ENCODE measurements around the gene RBAK. TPM values are rescaled to one million over a fixed set of nuclear protein-coding genes. Genes with fewer than 3 reads are reported as not detected.
A peak's percentile ranks its signal among the peaks of the same experiment; 100 is the strongest.

The RBAK gene
- total RNA-seq, 2 experiments from 2014 or later = 11.0 to 12.4 TPM

DNA sequence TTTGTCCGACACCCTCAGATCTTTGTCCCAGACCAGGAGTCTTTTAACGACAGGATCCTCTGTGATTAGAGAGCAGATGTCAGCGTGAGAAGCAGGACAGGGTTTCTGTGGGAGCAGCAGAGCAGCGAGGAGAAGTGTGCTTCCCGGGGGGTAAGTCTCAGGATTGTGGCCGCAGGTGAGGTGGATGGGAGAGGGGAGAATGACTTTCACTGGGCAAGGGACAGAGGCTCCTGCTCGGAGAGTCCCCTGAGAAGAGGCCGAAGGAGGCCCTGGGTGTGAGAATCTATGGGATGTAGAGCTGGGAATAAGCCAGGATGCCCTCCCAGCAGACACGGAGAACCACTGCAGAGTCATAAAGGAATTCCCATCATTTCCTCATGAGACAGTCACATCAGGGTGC lies 10.4 kb upstream of the RBAK start:
- H3K27ac Mint-ChIP-seq = no peak overlapping the region
- DNase-seq (no peak), ATAC-seq (ENCODE audit: poor library complexity) (no peak)
- TF ChIP-seq, protein P1, sequence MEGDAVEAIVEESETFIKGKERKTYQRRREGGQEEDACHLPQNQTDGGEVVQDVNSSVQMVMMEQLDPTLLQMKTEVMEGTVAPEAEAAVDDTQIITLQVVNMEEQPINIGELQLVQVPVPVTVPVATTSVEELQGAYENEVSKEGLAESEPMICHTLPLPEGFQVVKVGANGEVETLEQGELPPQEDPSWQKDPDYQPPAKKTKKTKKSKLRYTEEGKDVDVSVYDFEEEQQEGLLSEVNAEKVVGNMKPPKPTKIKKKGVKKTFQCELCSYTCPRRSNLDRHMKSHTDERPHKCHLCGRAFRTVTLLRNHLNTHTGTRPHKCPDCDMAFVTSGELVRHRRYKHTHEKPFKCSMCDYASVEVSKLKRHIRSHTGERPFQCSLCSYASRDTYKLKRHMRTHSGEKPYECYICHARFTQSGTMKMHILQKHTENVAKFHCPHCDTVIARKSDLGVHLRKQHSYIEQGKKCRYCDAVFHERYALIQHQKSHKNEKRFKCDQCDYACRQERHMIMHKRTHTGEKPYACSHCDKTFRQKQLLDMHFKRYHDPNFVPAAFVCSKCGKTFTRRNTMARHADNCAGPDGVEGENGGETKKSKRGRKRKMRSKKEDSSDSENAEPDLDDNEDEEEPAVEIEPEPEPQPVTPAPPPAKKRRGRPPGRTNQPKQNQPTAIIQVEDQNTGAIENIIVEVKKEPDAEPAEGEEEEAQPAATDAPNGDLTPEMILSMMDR (IDR thresholded peaks at IDR 0.05) = no peak
- H3K4me3 Mint-ChIP-seq = no peak overlapping the region
- peaks cover 4% of the 10 kb centered on the region for H3K36me3 Mint-ChIP-seq (ENCODE audit: low read depth)
- no peaks in the 10 kb centered on the region for H3K4me1 Mint-ChIP-seq (ENCODE audit: low read depth)
- H3K36me3 ChIP-seq (ENCODE audit: insufficient read depth, low read length) = no peaks in the 10 kb centered on the region
- no peaks in the 10 kb centered on the region for H3K27me3 ChIP-seq (ENCODE audit: control insufficient read depth in 1 of 2, insufficient read depth in 2 of 2, low read length in 2 of 2)
- intact Hi-C loops (cut with DNase I, micrococcal nuclease) = no loop called here
- no peaks in the 10 kb centered on the region for H3K4me1 ChIP-seq (ENCODE audit: insufficient read depth, low read length)
- no peak overlapping the region for H3K27ac ChIP-seq (ENCODE audit: low read depth in 1 of 2, low read length in 2 of 2)
- no peaks in the 10 kb centered on the region for H3K9me3 Mint-ChIP-seq
- H3K9me3 ChIP-seq (ENCODE audit: control insufficient read depth in 1 of 2, insufficient read depth in 1 of 2, low read length in 2 of 2) = no peaks in the 10 kb centered on the region
- ChIA-PET POLR2A (no interaction called here), CTCF (no interaction called here)
- no peaks in the 10 kb centered on the region for H3K27me3 Mint-ChIP-seq
- H3K4me3 ChIP-seq (ENCODE audit: low read length) = no peak overlapping the region

DNA sequence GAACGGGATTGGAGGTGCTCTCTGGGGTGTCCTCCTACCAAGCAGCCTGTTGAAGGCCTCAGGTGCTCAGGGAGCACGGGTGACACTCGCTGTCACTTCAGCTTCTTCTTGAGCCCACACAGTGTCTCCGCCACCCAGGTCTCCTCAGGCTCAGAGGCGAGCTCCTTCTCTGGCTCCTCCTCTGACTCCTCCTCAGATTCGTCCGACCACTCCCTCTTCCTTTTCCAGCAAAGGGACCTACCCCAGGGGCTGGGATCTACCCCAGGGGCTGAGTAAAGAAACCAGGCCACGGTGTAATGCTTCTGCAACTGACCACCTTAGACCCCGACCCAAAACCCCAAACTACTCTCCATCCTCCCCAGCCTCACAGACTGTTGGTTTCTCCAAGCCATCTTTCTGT lies 9.2 kb upstream of the RBAK start:
- DNase-seq (no peak), ATAC-seq (ENCODE audit: poor library complexity) (no peak)
- Mint-ChIP-seq H3K27ac (no peak overlapping the region), H3K4me3 (no peak overlapping the region), H3K9me3 (no peaks in the 10 kb centered on the region), H3K36me3 (ENCODE audit: low read depth) (no peaks in the 10 kb centered on the region), H3K4me1 (ENCODE audit: low read depth) (peaks cover 6% of the 10 kb centered on the region), H3K27me3 (no peaks in the 10 kb centered on the region)
- Histone ChIP-seq H3K9me3 (ENCODE audit: control insufficient read depth in 1 of 2, insufficient read depth in 1 of 2, low read length in 2 of 2) (no peaks in the 10 kb centered on the region), H3K4me1 (ENCODE audit: insufficient read depth, low read length) (peaks cover 7% of the 10 kb centered on the region), H3K27ac (ENCODE audit: low read depth in 1 of 2, low read length in 2 of 2) (no peak overlapping the region), H3K36me3 (ENCODE audit: insufficient read depth, low read length) (no peaks in the 10 kb centered on the region), H3K27me3 (ENCODE audit: control insufficient read depth in 1 of 2, insufficient read depth in 2 of 2, low read length in 2 of 2) (no peaks in the 10 kb centered on the region), H3K4me3 (ENCODE audit: low read length) (no peak overlapping the region)
- POLR2A ChIA-PET = no interaction called here
- TF ChIP-seq, protein P1 (IDR thresholded peaks at IDR 0.05) = no peak
- CTCF ChIA-PET = no interaction called here
- intact Hi-C loops (cut with DNase I, micrococcal nuclease) = no loop called here

- Histone ChIP-seq H3K36me3 (ENCODE audit: insufficient read depth, low read length) (no peaks in the 10 kb centered on the region), H3K27me3 (ENCODE audit: control insufficient read depth in 1 of 2, insufficient read depth in 2 of 2, low read length in 2 of 2) (no peaks in the 10 kb centered on the region), H3K4me1 (ENCODE audit: insufficient read depth, low read length) (peaks cover 15% of the 10 kb centered on the region), H3K4me3 (ENCODE audit: low read length) (no peak overlapping the region), H3K27ac (ENCODE audit: low read depth in 1 of 2, low read length in 2 of 2) (no peak overlapping the region), H3K9me3 (ENCODE audit: control insufficient read depth in 1 of 2, insufficient read depth in 1 of 2, low read length in 2 of 2) (no peaks in the 10 kb centered on the region)
- peaks cover 7% of the 10 kb centered on the region for H3K36me3 Mint-ChIP-seq (ENCODE audit: low read depth)
- TF ChIP-seq, protein P1 (IDR thresholded peaks at IDR 0.05) = no peak
- H3K27me3 Mint-ChIP-seq = no peaks in the 10 kb centered on the region
- no peak overlapping the region for H3K4me3 Mint-ChIP-seq
- intact Hi-C loops (cut with DNase I, micrococcal nuclease) = loop anchor here in 1 of 2 experiments (10.0 kb wide), 2 partner anchors 66 to 1664 kb away; partner anchors contain the start of gene ZNF12
- no peak overlapping the region for H3K27ac Mint-ChIP-seq
- ATAC-seq (ENCODE audit: poor library complexity) (no peak), DNase-seq (peak in 2 of 14 experiments; percentile 2 to 23)
- H3K4me1 Mint-ChIP-seq (ENCODE audit: low read depth) = peaks cover 14% of the 10 kb centered on the region
- H3K9me3 Mint-ChIP-seq = no peaks in the 10 kb centered on the region
- ChIA-PET CTCF (no interaction called here), POLR2A (no interaction called here)
These were observed 4.6 kb upstream of the RBAK start for GRCh38 chr7:5041047-5041446.
